Measurements from ENCODE around the gene RYR2.

DNA sequence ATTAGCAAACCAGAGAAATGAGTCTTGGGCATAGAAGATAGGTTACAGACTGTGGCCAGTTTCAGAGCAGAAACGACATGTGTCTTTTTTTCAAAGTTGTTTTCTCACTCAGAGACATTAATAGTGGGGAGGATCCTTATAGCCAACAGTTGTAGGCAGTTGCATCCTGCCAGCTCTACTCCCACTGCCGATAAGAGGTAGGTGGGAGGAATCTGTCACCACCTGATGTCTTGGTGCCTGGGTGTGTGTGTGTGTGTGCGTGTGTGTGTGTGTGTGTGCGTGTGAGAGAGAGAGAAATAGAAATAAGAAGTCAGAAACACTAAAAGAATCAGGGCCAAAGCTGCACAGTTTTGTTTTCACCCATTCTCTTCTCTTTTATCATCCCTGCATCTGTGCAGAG, 629.3 kb downstream of the RYR2 start:
- TF ChIP-seq, protein P1, sequence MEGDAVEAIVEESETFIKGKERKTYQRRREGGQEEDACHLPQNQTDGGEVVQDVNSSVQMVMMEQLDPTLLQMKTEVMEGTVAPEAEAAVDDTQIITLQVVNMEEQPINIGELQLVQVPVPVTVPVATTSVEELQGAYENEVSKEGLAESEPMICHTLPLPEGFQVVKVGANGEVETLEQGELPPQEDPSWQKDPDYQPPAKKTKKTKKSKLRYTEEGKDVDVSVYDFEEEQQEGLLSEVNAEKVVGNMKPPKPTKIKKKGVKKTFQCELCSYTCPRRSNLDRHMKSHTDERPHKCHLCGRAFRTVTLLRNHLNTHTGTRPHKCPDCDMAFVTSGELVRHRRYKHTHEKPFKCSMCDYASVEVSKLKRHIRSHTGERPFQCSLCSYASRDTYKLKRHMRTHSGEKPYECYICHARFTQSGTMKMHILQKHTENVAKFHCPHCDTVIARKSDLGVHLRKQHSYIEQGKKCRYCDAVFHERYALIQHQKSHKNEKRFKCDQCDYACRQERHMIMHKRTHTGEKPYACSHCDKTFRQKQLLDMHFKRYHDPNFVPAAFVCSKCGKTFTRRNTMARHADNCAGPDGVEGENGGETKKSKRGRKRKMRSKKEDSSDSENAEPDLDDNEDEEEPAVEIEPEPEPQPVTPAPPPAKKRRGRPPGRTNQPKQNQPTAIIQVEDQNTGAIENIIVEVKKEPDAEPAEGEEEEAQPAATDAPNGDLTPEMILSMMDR (conservative IDR thresholded peaks at IDR 0.05; ENCODE audit: low read length): no peak
- no peak for TF ChIP-seq EZH2phosphoT487 (IDR thresholded peaks at IDR 0.05; ENCODE audit: borderline replicate concordance, low read depth, low read length)
